ENCODE measurements around the gene AK2.

The AK2 gene

DNA sequence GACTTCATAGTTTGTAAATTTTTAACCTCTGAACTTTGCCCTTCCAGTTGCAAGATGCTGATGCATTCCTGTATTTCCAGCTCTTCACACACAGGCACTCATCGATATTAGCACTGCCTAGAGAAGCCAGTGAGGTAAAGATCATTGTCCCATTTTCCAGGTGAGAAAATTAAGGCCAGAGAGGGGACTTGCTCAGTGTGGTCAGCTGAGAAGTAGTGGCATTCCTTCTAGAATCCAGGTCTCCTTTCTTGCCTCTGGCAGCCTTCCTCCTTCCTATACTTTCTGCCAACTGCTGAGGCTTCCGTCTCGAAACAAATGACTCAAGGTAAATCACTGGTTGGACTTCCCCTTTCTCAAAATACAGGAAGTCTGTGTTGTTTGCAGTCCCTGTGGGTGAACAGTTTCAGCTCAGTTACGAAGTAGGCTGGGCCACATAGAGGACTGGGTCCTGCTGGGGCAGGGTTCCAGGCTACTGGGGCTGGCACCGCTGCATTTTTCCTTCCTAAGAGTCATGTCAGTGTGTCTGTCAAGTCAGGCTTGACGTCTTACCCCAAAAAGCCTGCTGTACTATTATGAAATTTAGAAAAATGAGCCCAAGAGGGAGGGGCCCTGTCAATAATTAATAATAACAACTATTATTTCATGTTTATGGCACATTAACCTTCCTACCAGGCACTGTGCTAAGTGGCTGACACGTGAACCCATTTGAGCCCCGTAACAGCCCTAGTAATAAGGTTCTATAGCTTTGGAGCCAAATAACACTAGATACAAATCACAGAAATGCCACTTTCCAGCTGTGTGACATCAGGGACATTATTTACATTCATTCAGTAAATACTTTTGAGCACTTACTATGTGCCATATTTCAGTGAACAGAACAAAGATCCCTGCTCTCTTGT is 55.4 kb downstream of the AK2 start:
- TF ChIP-seq NFIC (IDR thresholded peaks at IDR 0.05) (peak; percentile 27; the same call in 1 of the 2 replicates), YY1 (IDR thresholded peaks at IDR 0.05; ENCODE audit: low read depth) (no peak)
- TF ChIP-seq, protein P1, sequence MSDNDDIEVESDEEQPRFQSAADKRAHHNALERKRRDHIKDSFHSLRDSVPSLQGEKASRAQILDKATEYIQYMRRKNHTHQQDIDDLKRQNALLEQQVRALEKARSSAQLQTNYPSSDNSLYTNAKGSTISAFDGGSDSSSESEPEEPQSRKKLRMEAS (IDR thresholded peaks at IDR 0.05): no peak

DNA sequence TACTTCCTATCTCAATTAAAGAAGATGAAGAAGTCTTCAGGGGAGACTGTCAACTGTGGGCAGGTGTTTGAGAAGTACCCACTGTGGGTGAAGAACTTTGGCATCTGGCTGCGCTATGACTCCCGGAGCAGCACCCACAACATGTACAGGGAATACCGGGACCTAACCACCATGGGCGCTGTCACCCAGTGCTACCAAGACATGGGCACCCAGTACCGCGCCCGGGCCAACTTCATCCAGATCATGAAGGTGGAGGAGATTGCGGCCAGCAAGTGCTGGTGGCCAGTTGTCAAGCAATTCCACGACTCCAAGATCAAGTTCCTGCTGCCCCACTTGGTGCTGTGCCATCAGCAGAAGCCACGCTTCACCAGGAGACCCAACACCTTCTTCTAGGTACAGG is 56.6 kb downstream of the AK2 start:
- TF ChIP-seq, protein P2, sequence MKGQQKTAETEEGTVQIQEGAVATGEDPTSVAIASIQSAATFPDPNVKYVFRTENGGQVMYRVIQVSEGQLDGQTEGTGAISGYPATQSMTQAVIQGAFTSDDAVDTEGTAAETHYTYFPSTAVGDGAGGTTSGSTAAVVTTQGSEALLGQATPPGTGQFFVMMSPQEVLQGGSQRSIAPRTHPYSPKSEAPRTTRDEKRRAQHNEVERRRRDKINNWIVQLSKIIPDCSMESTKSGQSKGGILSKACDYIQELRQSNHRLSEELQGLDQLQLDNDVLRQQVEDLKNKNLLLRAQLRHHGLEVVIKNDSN (IDR thresholded peaks at IDR 0.05): no peak
- no peak for TF ChIP-seq YY1 (IDR thresholded peaks at IDR 0.05; ENCODE audit: low read depth)
- TF ChIP-seq, protein P1 (IDR thresholded peaks at IDR 0.05): no peak
- no peak for TF ChIP-seq EP300 (IDR thresholded peaks at IDR 0.05; ENCODE audit: borderline replicate concordance)
- no peak for TF ChIP-seq CREB1 (IDR thresholded peaks at IDR 0.05; ENCODE audit: low read depth)
- TF ChIP-seq RAD21 (IDR thresholded peaks at IDR 0.05; ENCODE audit: low read depth): no peak
- no peak for TF ChIP-seq CEBPB (IDR thresholded peaks at IDR 0.05)
- no peak for TF ChIP-seq TAF1 (IDR thresholded peaks at IDR 0.05; ENCODE audit: low read depth)
- no peak for TF ChIP-seq TCF12 (IDR thresholded peaks at IDR 0.05; ENCODE audit: low read depth)
- TF ChIP-seq ZBTB7A (IDR thresholded peaks at IDR 0.05; ENCODE audit: low read depth): no peak
- TF ChIP-seq FOXM1 (IDR thresholded peaks at IDR 0.05; ENCODE audit: borderline replicate concordance, low read depth): no peak
- TF ChIP-seq, protein P3, sequence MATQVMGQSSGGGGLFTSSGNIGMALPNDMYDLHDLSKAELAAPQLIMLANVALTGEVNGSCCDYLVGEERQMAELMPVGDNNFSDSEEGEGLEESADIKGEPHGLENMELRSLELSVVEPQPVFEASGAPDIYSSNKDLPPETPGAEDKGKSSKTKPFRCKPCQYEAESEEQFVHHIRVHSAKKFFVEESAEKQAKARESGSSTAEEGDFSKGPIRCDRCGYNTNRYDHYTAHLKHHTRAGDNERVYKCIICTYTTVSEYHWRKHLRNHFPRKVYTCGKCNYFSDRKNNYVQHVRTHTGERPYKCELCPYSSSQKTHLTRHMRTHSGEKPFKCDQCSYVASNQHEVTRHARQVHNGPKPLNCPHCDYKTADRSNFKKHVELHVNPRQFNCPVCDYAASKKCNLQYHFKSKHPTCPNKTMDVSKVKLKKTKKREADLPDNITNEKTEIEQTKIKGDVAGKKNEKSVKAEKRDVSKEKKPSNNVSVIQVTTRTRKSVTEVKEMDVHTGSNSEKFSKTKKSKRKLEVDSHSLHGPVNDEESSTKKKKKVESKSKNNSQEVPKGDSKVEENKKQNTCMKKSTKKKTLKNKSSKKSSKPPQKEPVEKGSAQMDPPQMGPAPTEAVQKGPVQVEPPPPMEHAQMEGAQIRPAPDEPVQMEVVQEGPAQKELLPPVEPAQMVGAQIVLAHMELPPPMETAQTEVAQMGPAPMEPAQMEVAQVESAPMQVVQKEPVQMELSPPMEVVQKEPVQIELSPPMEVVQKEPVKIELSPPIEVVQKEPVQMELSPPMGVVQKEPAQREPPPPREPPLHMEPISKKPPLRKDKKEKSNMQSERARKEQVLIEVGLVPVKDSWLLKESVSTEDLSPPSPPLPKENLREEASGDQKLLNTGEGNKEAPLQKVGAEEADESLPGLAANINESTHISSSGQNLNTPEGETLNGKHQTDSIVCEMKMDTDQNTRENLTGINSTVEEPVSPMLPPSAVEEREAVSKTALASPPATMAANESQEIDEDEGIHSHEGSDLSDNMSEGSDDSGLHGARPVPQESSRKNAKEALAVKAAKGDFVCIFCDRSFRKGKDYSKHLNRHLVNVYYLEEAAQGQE (IDR thresholded peaks at IDR 0.05; ENCODE audit: low read depth): no peak
- no peak for TF ChIP-seq TEAD4 (IDR thresholded peaks at IDR 0.05)

DNA sequence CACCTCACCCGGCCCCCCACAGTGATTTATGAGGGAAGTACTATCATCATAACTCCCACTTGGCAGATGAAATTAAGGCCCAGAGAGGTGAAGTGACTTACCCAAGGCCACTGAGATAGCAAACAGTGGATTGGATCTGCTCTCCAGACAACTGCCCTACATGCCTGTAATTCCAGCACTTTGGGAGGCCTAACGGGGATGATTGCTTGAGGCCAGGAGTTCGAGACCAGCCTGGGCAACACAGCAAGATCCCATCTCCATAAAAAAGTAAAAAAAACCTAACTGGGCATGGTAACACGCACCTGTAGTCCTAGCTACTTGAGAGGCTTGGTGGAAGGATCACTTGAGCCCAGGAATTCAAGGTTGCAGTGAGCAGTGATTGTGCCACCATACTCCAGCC is 57.8 kb downstream of the AK2 start:
- no peak for TF ChIP-seq EGR1 (IDR thresholded peaks at IDR 0.05)
- TF ChIP-seq, protein P1 (IDR thresholded peaks at IDR 0.05): no peak
- no peak for TF ChIP-seq CEBPB (IDR thresholded peaks at IDR 0.05)
- TF ChIP-seq TAF1 (IDR thresholded peaks at IDR 0.05; ENCODE audit: low read depth): no peak
- no peak for TF ChIP-seq YY1 (IDR thresholded peaks at IDR 0.05; ENCODE audit: low read depth)

DNA sequence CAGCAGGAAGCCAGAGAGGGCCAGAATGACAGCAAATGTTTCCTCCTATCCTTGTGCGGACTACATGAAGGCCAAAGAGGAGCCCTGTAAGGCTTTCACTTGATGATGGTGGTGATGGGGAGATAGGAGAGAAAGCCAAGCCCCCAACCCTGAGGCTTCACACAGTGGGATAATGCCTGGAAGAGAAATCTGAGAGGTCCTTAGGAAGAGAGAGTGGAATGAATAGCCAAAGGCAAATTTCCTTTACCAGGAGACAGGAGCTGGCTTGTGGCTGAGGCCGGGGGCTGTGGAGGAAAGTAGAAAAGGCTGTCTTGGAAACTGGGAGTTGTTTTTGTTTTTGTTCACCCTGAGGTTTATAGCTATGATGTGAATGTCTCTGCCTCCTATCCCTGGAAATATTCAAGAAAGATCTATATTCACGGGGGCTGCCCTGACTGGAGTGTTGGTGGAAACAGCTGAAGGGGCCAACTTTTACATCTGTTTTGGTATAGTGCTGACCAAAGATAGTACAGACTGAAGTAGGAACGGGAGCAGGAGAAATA is 59.1 kb downstream of the AK2 start:
- TF ChIP-seq EGR1 (IDR thresholded peaks at IDR 0.05): no peak
- no peak for TF ChIP-seq TAF1 (IDR thresholded peaks at IDR 0.05; ENCODE audit: low read depth)
- TF ChIP-seq, protein P2 (IDR thresholded peaks at IDR 0.05): no peak
- TF ChIP-seq YY1 (IDR thresholded peaks at IDR 0.05; ENCODE audit: low read depth): no peak

DNA sequence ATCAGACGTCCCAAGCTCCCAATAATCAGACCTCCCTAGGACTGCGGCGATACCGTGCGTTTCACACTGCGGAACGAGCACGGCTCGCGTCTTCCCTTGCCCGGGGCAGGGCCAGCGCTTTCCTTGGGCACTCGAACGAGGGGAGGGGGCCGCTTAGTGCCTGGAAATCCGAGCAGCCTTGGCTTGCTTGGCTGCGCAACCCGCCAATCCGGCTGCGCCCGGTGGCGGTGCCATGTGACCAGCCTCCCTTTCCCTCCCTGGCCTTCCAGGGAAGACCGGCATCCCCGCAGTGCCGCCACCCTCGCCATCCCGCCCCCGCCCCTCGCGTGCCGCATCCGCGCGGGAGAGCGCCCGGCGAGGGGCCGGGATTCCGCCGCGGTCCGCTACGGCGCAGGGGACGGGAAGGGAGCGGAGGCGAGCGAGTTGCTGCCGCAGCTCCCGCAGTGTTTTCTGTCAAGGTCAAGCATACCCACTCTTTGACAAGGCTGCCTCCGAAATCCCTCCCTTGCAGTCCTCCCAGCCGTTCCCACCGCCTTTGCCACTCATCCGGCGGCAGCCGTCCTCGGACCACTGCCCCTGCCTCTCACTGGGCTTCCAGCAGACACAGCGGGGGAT is 63.8 kb downstream of the AK2 start:
- TF ChIP-seq, protein P1 (IDR thresholded peaks at IDR 0.05): peak; percentile 91
- TF ChIP-seq CREB1 (IDR thresholded peaks at IDR 0.05; ENCODE audit: low read depth) (no peak), TAF1 (IDR thresholded peaks at IDR 0.05; ENCODE audit: low read depth) (no peak), CEBPB (IDR thresholded peaks at IDR 0.05) (no peak), TCF12 (IDR thresholded peaks at IDR 0.05; ENCODE audit: low read depth) (no peak), FOXM1 (IDR thresholded peaks at IDR 0.05; ENCODE audit: borderline replicate concordance, low read depth) (no peak), YY1 (IDR thresholded peaks at IDR 0.05; ENCODE audit: low read depth) (no peak), ZBTB7A (IDR thresholded peaks at IDR 0.05; ENCODE audit: low read depth) (peak; percentile 75), TEAD4 (IDR thresholded peaks at IDR 0.05) (peak; percentile 39; the same call in 1 of the 2 replicates), EP300 (IDR thresholded peaks at IDR 0.05; ENCODE audit: borderline replicate concordance) (no peak), EGR1 (IDR thresholded peaks at IDR 0.05) (peak; percentile 69; the same call in 1 of the 2 replicates), RAD21 (IDR thresholded peaks at IDR 0.05; ENCODE audit: low read depth) (no peak), NFIC (IDR thresholded peaks at IDR 0.05) (no peak)
- TF ChIP-seq, protein P2 (IDR thresholded peaks at IDR 0.05): peak; percentile 92
- TF ChIP-seq, protein P3 (IDR thresholded peaks at IDR 0.05; ENCODE audit: low read depth): no peak

All from Ishikawa (cell line).